ENCODE measurements around the gene DGKZ.
A peak's percentile ranks its signal among the peaks of the same experiment; 100 is the strongest.

DGKZ gene

DNA sequence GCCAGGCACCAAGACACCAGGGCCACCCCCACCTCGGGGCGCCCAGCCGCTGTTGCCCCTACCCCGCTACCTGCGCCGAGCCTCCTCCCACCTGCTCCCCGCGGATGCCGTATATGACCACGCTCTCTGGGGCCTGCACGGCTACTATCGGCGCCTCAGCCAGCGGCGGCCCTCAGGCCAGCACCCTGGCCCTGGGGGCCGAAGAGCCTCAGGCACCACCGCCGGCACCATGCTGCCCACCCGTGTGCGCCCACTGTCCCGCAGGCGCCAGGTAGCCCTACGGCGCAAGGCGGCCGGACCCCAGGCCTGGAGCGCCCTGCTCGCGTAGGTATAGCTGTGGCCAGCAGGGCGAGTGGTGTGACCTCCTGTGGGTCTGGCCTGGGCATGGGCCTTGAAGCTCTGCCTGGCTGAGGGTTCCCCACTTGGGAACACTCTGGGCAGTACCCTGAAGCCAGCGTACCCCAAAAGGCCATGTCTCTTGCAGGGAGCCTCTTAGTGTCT is 19.4 kb downstream of the DGKZ start:
- TF ChIP-seq EZH2phosphoT487 (IDR thresholded peaks at IDR 0.05; ENCODE audit: borderline replicate concordance) = no peak
- TF ChIP-seq, protein P1, sequence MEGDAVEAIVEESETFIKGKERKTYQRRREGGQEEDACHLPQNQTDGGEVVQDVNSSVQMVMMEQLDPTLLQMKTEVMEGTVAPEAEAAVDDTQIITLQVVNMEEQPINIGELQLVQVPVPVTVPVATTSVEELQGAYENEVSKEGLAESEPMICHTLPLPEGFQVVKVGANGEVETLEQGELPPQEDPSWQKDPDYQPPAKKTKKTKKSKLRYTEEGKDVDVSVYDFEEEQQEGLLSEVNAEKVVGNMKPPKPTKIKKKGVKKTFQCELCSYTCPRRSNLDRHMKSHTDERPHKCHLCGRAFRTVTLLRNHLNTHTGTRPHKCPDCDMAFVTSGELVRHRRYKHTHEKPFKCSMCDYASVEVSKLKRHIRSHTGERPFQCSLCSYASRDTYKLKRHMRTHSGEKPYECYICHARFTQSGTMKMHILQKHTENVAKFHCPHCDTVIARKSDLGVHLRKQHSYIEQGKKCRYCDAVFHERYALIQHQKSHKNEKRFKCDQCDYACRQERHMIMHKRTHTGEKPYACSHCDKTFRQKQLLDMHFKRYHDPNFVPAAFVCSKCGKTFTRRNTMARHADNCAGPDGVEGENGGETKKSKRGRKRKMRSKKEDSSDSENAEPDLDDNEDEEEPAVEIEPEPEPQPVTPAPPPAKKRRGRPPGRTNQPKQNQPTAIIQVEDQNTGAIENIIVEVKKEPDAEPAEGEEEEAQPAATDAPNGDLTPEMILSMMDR (conservative IDR thresholded peaks at IDR 0.05; ENCODE audit: low read length) = no peak
- H3K36me3 ChIP-seq (ENCODE audit: insufficient read depth, low read length) = peaks cover 59% of the 10 kb centered on the region; the same call in 1 of the 2 replicates
- H3K4me3 ChIP-seq (ENCODE audit: low read length, poor library complexity, severe bottlenecking) = no peak overlapping the region
- H2AFZ ChIP-seq (ENCODE audit: low read length) = no peak overlapping the region
- H3K79me2 ChIP-seq (ENCODE audit: insufficient read depth, low read length) = peaks cover 67% of the 10 kb centered on the region
- H3K9ac ChIP-seq (ENCODE audit: low read depth, low read length, poor library complexity, severe bottlenecking) = no peak overlapping the region
- no peaks in the 10 kb centered on the region for H3K27me3 ChIP-seq (ENCODE audit: insufficient read depth, low read length, poor library complexity, severe bottlenecking)
- H3K9me3 ChIP-seq (ENCODE audit: insufficient read depth, low read depth, low read length) = no peaks in the 10 kb centered on the region
- H3K9me2 ChIP-seq (replicated peaks; ENCODE audit: low read depth, low read length) = no peaks in the 10 kb centered on the region
- H3K4me1 ChIP-seq (ENCODE audit: insufficient read depth, low read length, poor library complexity, severe bottlenecking) = peaks cover 21% of the 10 kb centered on the region
- H3K4me2 ChIP-seq (ENCODE audit: low read depth, low read length, poor library complexity, severe bottlenecking) = no peak overlapping the region
- H3F3A ChIP-seq (ENCODE audit: low read depth) = no peaks in the 10 kb centered on the region
- H4K20me1 ChIP-seq (ENCODE audit: insufficient read depth, low read length, poor library complexity, severe bottlenecking) = peaks cover 63% of the 10 kb centered on the region

DNA sequence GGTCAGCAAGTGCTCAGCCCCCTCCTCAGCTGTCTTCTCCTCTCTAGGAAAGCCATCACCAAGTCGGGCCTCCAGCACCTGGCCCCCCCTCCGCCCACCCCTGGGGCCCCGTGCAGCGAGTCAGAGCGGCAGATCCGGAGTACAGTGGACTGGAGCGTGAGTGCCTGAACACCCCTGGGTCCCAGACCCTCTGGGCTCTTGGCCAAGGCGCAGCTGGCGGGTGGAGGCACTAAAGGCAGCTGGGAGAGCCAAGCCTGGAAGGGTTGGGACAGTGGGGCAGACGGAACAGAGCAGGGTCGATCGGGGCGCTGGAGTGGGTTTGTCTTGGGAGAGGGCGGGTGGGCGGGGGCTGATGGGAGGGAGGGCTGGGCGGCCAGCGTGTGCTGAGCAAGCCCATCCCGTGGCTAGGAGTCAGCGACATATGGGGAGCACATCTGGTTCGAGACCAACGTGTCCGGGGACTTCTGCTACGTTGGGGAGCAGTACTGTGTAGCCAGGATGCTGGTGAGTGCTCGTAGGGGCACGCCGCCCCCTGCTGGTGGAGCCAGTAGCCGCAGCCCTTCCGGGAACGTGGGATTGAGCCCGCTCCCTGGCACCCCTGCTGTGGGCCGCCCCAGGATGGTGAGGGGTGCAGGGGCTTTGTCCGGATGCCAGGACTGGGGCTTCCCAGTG is 20.1 kb downstream of the DGKZ start:
- no peak overlapping the region for H3K4me3 ChIP-seq (ENCODE audit: low read length, poor library complexity, severe bottlenecking)
- H2AFZ ChIP-seq (ENCODE audit: low read length) = no peak overlapping the region
- peaks cover 14% of the 10 kb centered on the region for H3K4me1 ChIP-seq (ENCODE audit: insufficient read depth, low read length, poor library complexity, severe bottlenecking)
- H3F3A ChIP-seq (ENCODE audit: low read depth) = no peaks in the 10 kb centered on the region
- no peaks in the 10 kb centered on the region for H3K9me3 ChIP-seq (ENCODE audit: insufficient read depth, low read depth, low read length)
- H3K9ac ChIP-seq (ENCODE audit: low read depth, low read length, poor library complexity, severe bottlenecking) = no peak overlapping the region
- no peak overlapping the region for H3K4me2 ChIP-seq (ENCODE audit: low read depth, low read length, poor library complexity, severe bottlenecking)
- no peak for TF ChIP-seq EZH2phosphoT487 (IDR thresholded peaks at IDR 0.05; ENCODE audit: borderline replicate concordance)
- TF ChIP-seq, protein P1 (conservative IDR thresholded peaks at IDR 0.05; ENCODE audit: low read length) = peak; percentile 68
- peaks cover 66% of the 10 kb centered on the region; the same call in 1 of the 2 replicates for H3K36me3 ChIP-seq (ENCODE audit: insufficient read depth, low read length)
- no peaks in the 10 kb centered on the region for H3K9me2 ChIP-seq (replicated peaks; ENCODE audit: low read depth, low read length)
- H3K27me3 ChIP-seq (ENCODE audit: insufficient read depth, low read length, poor library complexity, severe bottlenecking) = no peaks in the 10 kb centered on the region
- peaks cover 56% of the 10 kb centered on the region for H4K20me1 ChIP-seq (ENCODE audit: insufficient read depth, low read length, poor library complexity, severe bottlenecking)
- H3K79me2 ChIP-seq (ENCODE audit: insufficient read depth, low read length) = peaks cover 60% of the 10 kb centered on the region

DNA sequence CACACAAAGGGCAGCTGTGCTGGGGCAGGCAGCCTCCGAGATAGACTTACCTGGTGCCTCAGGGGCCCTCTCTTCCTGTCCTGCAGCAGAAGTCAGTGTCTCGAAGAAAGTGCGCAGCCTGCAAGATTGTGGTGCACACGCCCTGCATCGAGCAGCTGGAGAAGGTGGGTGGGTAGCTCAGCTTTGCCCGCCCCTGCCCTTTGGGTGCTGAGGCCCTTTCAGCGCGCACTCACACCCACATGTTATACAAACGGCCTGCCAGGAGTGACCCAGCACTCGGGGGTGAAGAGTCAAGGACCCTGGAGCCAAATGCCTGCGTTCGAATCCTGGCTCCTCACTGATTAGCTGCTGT is 20.6 kb downstream of the DGKZ start:
- no peak overlapping the region for H3K9ac ChIP-seq (ENCODE audit: low read depth, low read length, poor library complexity, severe bottlenecking)
- peaks cover 9% of the 10 kb centered on the region for H3K4me1 ChIP-seq (ENCODE audit: insufficient read depth, low read length, poor library complexity, severe bottlenecking)
- H3K79me2 ChIP-seq (ENCODE audit: insufficient read depth, low read length) = peaks cover 55% of the 10 kb centered on the region
- no peak for TF ChIP-seq EZH2phosphoT487 (IDR thresholded peaks at IDR 0.05; ENCODE audit: borderline replicate concordance)
- TF ChIP-seq, protein P1 (conservative IDR thresholded peaks at IDR 0.05; ENCODE audit: low read length) = no peak
- H4K20me1 ChIP-seq (ENCODE audit: insufficient read depth, low read length, poor library complexity, severe bottlenecking) = peaks cover 51% of the 10 kb centered on the region
- H3K9me3 ChIP-seq (ENCODE audit: insufficient read depth, low read depth, low read length) = no peaks in the 10 kb centered on the region
- H3F3A ChIP-seq (ENCODE audit: low read depth) = no peaks in the 10 kb centered on the region
- no peak overlapping the region for H2AFZ ChIP-seq (ENCODE audit: low read length)
- no peak overlapping the region for H3K4me3 ChIP-seq (ENCODE audit: low read length, poor library complexity, severe bottlenecking)
- H3K27me3 ChIP-seq (ENCODE audit: insufficient read depth, low read length, poor library complexity, severe bottlenecking) = no peaks in the 10 kb centered on the region
- peaks cover 69% of the 10 kb centered on the region; the same call in 1 of the 2 replicates for H3K36me3 ChIP-seq (ENCODE audit: insufficient read depth, low read length)
- no peak overlapping the region for H3K4me2 ChIP-seq (ENCODE audit: low read depth, low read length, poor library complexity, severe bottlenecking)
- no peaks in the 10 kb centered on the region for H3K9me2 ChIP-seq (replicated peaks; ENCODE audit: low read depth, low read length)

Data from Loucy (cell line).